HG02623 (cell line): ENCODE results near the gene SPARC.

Experiments
- ATAC-seq: cut with Tn5 transposase; IDR thresholded peaks from one replicate; pipeline ENCODE4 v1.9.1; 2021; ENCODE audit warnings: moderate library complexity; ENCODE audit not compliant: unreplicated experiment

The SPARC gene

DNA sequence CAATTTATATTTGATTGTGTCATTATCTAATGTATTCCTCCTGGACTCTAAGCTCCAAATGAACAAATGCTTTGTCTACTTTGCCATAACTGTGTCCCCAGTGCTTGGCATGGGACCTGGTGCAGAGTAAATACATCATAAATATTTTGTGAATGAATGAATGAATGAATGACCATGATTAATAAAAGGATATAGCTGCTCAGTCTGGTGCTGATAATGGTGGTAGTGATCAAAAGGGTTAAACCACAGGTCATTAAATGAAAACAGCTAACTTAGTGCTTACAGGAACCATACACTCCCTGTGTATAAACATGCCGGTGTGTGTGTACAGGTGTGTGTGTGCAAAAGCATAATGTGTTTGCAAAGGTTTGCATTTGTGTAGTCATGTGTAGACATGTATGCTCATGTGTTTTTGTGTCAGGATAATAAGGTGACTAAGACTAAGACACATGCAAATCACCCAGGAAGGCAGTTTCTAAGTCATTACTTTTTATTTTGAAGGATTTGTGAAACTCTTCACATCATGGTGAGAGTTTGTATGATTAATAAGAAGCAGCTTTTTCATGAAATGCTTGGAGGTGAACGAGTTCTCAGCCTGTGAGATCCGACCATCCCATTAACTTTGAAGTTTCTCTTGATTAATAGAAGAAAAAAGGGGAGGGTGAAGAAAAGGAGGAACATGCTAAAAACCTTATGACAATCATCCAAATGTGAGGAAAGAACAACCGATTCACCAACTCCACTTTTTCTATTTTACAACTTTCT is 24.6 kb downstream of the SPARC start:
- peak; percentile 57 for ATAC-seq

GRCh38 chr5:151660616-151661495 is 25.9 kb downstream of the SPARC start:
- ATAC-seq, result no peak

DNA sequence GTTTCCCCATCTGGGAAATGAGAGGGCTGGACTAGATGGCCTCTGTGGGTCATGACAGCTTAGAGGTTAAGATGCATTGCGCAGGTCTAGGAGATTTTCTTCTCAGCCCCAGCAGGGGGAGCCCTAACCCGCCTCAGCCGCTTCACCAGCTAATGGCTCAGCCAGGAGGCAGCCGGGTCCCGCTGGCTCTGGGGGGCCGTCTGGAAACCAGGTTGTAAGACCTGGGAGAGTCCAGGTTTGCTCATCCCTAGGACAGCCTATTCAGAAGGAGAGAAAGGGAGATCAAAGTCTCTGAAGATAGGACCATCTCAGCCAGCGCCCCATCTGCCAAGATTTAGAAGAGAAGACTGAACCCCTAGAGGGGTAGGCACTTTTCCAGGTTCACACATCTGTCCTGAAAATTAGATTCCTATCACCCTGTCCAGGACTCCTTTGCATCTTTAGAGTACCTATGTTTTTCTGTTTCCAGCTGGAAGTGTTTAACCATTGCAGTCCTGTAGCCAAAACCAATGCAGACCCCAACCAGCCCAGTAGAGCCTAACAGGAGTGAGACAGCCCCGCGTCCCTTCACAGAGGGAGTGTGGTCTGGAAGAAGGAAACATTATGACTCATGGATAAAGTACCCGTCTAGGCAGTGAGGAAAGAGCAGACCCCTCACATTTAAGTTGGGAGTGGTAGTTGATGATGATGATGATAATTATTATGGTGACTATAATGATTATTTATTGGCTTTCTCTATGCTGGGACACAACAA is 27.5 kb downstream of the SPARC start:
- peak; percentile 58 for ATAC-seq

DNA sequence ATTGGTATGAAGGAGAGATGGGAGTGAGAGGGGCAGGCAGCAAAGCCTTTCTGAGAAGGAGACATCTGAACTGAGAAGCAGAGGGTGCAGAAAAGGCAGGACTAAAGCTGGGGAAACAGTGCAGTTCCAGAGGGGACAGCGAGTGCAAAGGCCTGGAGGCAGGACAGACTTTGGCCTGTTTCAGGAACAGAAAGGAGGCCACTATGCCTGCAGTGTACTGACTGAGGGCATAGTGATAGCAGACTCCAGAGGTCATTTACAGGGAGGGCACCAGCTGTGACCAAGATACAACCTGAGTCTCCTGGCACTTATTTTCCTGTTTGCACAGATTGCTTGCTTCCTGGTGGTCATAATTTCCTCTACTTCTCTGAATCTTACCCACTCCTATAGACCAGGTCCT is 29.6 kb downstream of the SPARC start:
- no peak for ATAC-seq

DNA sequence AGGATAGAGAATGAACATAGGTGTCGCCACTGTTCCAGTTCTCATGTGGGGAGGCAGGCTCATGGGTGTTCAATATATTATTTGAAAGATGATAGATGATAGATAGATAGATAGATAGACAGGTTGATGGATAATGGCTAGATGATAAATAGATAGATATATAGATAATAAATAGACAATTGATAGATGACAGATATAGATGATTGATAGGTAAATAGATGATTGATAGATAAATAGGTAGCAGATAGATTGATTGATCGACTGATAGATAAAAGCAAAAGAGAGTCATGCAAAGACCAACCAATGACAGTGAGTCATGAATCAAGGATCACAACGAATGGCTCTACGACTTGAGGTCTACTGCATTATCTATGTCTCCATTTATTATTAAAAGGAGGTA is 30.4 kb downstream of the SPARC start:
- no peak for ATAC-seq

DNA sequence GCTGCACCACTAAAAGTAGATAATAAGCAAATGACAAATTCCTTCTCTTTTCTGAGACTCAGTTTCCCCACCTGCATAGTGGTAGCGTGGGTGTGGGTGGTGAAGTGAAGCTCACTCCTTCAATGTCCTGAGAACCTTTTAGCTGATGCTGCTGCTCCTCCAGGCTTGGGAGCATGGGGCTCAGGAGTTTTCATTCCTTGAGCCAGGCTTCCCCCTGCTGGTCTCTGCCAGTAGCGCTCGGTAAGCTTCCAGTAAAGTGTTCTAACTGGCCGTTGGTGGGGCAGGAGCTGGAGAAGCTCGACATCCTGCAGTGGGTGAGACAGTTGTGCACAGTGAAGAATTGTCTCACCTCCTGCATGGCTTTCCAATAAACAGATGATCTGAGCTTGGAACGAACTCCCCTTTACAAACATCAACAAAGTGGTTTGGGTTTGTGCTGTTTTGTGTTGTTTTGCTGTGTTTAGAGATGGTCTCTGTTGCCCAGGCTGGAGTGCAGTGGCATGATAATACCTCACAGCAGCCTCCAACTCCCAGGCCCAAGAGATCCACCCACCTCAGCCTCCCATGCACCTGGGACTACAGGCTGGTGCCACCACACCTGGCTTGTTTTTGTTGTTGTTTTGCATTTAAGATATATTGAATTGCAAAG is 34.6 kb downstream of the SPARC start:
- peak; percentile 98 for ATAC-seq

GRCh38 chr5:151648988-151649387 is 37.7 kb downstream of the SPARC start:
- ATAC-seq, result no peak

DNA sequence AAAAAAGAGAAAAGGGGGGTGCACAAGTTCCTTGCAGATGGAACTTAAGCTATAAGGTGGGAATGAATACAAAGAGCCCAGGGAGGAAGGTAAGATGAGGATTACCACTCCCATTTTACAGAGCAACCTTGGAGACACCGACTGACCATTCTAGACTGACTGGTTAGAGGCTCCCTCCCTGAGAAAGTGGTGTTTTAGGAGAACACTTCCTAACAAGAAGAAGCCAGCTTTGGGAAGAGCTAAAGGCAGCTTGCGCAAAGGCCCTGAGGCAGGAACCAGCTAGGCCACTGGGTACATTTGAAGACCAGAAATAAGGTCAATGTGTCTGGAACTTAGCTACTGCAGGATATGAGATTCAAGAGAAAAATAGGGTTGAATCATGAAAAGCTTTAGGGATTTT is 38.6 kb downstream of the SPARC start:
- ATAC-seq, result no peak

- ATAC-seq, result no peak
Measured at GRCh38 chr5:151647320-151647861, 39.3 kb downstream of the SPARC start.

- no peak for ATAC-seq
Measured at GRCh38 chr5:151646334-151646733, 40.4 kb downstream of the SPARC start.

DNA sequence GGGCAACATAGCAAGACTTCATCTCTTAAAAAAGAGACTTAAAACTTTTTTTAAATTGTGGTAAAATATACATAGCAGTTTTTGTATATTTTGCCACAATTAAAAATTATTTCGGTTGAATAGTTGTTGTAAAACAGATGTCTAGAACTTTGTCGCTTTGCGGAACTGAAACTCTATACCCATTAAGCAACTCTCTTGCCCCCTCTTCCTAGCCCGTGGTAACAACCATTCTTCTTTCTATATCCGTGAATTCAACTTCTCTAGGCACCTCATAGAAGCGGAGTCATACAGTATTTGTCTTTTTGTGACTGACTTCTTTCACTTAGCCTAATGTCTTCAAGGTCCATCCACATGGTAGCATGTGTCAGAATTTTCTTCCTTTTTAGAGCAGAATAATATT is 43.3 kb downstream of the SPARC start:
- no peak for ATAC-seq

DNA sequence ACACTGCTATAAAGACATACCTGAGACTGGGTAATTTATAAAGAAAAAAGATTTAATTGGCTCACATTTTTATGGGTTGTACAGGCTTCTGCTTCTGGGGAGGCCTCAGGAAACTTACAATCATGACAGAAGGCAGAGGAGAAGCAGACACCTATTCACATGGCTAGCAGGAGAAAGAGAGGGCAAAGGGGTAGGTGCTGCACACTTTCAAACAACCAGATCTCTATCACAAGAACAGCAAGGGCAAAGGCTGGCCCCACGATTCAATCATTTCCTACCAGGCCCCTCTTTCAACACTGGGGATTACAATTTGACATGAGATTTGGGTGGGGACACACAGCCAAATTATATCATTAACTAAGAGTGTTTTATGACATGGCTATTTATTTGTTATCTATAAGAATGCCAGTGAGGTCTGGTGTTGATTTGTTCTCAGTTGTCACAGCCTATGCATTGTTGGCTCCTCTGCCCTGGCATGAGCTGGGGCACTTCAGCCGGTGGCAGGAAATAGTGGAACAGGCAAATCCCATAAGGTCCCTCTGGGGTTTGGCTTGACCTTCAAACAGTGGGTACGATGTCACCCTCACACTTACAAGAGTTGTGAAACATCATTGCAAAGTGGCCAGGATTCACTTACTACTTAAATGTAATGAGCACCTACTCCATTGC is 44.1 kb downstream of the SPARC start:
- no peak for ATAC-seq

DNA sequence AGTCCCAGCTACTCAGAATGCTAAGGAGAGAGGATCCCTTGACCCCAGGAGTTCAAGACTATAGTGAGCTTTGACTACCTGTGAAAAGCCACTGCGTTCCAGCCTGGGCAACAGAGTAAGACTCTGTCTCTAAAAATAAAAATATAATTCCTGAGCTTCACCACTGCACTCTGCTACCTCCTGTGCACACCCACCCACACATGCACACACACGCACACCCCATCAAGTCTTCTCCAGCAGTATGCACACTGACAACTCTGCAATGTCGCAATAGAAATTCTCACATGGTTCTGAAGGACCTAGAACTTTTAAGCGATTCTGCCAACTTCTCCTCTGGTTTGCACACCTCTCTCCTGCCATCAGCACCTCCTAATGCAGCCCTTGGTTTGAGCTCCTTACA is 48.1 kb downstream of the SPARC start:
- ATAC-seq, result no peak

DNA sequence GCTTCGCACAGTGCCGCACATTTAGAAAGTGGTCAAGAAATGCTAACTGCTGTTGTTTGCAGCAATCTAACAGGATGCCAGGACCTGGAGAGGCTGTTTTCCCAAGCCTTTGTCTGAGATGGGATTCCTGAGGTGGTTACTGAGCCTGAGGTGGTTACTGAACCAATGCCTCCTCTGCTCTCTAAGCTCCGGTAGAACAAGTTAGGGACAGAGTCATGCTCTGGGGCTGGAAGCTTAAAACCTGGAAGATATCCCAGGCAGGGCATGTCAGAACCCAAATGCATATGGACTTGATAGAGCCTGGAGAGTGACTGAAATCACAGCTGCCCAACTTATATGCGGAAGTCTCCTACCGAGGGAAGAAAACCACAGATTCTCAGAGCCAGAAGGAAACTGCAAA is 49.0 kb downstream of the SPARC start:
- no peak for ATAC-seq

GRCh38 chr5:151633892-151634291 is 52.8 kb downstream of the SPARC start:
- ATAC-seq, result no peak

DNA sequence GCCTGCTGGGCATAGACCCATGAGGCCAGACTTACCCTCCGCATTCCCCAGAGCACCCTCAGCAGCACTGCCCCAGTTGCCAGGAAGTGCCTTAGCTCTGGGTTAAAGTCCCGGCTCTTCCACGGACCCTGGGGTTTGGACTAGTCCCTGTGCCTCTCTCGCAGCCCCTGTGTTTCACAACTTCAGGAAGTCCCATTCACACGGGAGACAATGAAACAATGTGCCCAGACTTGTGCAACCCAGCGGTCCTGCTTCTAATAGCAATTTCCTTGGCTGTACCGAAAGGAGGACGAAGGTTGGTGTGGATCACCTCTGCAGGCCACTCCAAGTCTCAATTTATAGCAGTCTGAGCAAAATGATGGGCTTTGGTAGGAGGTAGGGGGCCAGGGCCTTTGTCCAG is 53.8 kb downstream of the SPARC start:
- ATAC-seq, result no peak

DNA sequence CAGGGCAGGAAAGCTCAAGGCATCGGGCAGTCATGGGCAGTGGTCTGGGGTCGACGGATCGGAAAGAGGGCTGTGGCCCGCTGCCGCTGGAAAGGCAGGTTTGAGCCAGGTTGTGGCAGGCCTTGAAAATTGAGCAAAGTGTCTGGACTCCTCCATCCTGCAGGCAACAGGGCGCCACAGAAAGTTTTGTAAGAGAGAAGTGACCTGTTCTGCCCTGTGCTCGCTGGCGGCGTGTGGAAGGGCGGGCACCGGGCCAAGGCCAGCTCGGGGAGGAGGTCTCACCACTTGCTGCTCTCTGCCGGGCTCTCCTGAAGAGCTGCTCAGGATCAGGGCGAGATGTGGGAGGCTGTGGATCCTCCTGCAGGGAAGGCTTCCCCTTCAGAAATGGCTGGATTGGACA is 54.2 kb downstream of the SPARC start:
- ATAC-seq, result no peak

GRCh38 chr5:151631941-151632340 is 54.8 kb downstream of the SPARC start:
- ATAC-seq, result no peak

DNA sequence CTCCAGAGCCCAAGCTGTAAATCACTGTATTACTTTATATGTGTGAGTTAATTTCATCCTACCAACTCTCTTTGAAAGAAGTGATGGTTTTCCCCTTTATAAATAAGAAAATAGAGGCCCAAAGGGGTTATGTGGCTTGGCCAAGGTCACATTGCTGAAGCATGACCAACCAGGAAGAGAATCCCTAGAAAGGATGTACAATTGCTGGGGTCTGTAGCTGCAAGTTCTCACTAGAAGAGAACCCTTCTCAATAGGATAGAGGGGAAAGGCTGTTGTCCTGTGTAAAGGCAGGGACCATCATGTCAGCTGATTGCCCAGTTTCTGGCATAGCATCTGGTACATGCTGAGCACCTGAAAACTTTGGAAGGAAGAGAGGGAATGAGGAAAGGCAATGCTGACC is 56.6 kb downstream of the SPARC start:
- no peak for ATAC-seq

GRCh38 chr5:151628112-151628823 is 58.4 kb downstream of the SPARC start:
- ATAC-seq, result no peak
